HUES64 (cell line): ENCODE data around the gene CLCN4.
A peak's percentile ranks its signal among the peaks of the same experiment; 100 is the strongest.

Experiments
- H3K27ac ChIP-seq: 2 replicates; pipeline ENCODE4 v1.7.0; 2013; ENCODE audit warnings: low read depth, low read length, inconsistent platforms
- H3K27me3 ChIP-seq: 2 replicates; pipeline ENCODE4 v1.6.1; 2013; ENCODE audit warnings: mild to moderate bottlenecking, low read length; ENCODE audit not compliant: insufficient read depth
- H3K36me3 ChIP-seq: 2 replicates; pipeline ENCODE4 v1.6.1; 2013; ENCODE audit warnings: mild to moderate bottlenecking, low read length; ENCODE audit not compliant: insufficient read depth
- H3K4me1 ChIP-seq: 2 replicates; pipeline ENCODE4 v1.6.1; 2013; ENCODE audit warnings: mild to moderate bottlenecking, low read length, moderate library complexity; ENCODE audit not compliant: insufficient read depth
- H3K4me3 ChIP-seq: 2 replicates; pipeline ENCODE4 v1.5.1; 2013; ENCODE audit warnings: mild to moderate bottlenecking, low read length, moderate library complexity
- H3K9ac ChIP-seq: 2 replicates; pipeline ENCODE4 v1.6.1; 2013; ENCODE audit warnings: mild to moderate bottlenecking, low read depth, low read length
- H3K9me3 ChIP-seq: 2 replicates; pipeline ENCODE4 v1.6.1; 2013; ENCODE audit warnings: low read depth, low read length; ENCODE audit not compliant: insufficient read depth
- WGBS: fragments of 150-250, 120-280 bp; methylation state at CpG from one replicate; pipeline ENCODE4 v1.1.7; 2013; ENCODE audit warnings: missing lambda C conversion rate; 5-methylcytosine and 5-hydroxymethylcytosine counted together

CLCN4 gene

GRCh38 chrX:10152086-10152485 lies 4.7 kb upstream of the CLCN4 start:
- WGBS: 93% methylated on average over 3 of the region's 3 CpGs
- no peak overlapping the region for H3K27ac ChIP-seq
- H3K4me3 ChIP-seq: no peak overlapping the region
- peaks cover 3% of the 10 kb centered on the region; the same call in 1 of the 2 replicates for H3K4me1 ChIP-seq
- H3K9ac ChIP-seq: no peak overlapping the region
- H3K36me3 ChIP-seq: no peaks in the 10 kb centered on the region
- H3K27me3 ChIP-seq: no peaks in the 10 kb centered on the region
- no peaks in the 10 kb centered on the region for H3K9me3 ChIP-seq

GRCh38 chrX:10155137-10155536 lies 1.6 kb upstream of the CLCN4 start:
- H3K4me1 ChIP-seq: peaks cover 18% of the 10 kb centered on the region; the same call in 1 of the 2 replicates
- H3K36me3 ChIP-seq: no peaks in the 10 kb centered on the region
- H3K4me3 ChIP-seq: no peak overlapping the region
- no peaks in the 10 kb centered on the region; the same call in 1 of the 2 replicates for H3K27me3 ChIP-seq
- H3K9ac ChIP-seq: no peak overlapping the region
- H3K27ac ChIP-seq: no peak overlapping the region
- 100% methylated on average over 2 of the region's 4 CpGs for WGBS
- H3K9me3 ChIP-seq: no peaks in the 10 kb centered on the region

GRCh38 chrX:10157032-10157341 lies 212 bp downstream of the CLCN4 start:
- 26% methylated on average over 5 of the region's 7 CpGs for WGBS
- no peaks in the 10 kb centered on the region for H3K9me3 ChIP-seq
- H3K9ac ChIP-seq: peak overlapping the region; percentile 41; the same call in 1 of the 2 replicates
- H3K27me3 ChIP-seq: no peaks in the 10 kb centered on the region; the same call in 1 of the 2 replicates
- H3K4me1 ChIP-seq: peaks cover 18% of the 10 kb centered on the region; the same call in 1 of the 2 replicates
- peak overlapping the region; percentile 51; the same call in 1 of the 2 replicates for H3K27ac ChIP-seq
- H3K36me3 ChIP-seq: no peaks in the 10 kb centered on the region
- H3K4me3 ChIP-seq: peak overlapping the region; percentile 44

GRCh38 chrX:10157543-10157942 lies 768 bp downstream of the CLCN4 start:
- H3K9ac ChIP-seq: no peak overlapping the region
- no peaks in the 10 kb centered on the region for H3K36me3 ChIP-seq
- H3K9me3 ChIP-seq: no peaks in the 10 kb centered on the region
- no CpG with 5 or more reads among the region's 3 CpGs for WGBS
- peak overlapping the region; percentile 44 for H3K4me3 ChIP-seq
- no peaks in the 10 kb centered on the region; the same call in 1 of the 2 replicates for H3K27me3 ChIP-seq
- H3K27ac ChIP-seq: no peak overlapping the region; the same call in 1 of the 2 replicates
- peaks cover 18% of the 10 kb centered on the region; the same call in 1 of the 2 replicates for H3K4me1 ChIP-seq

- Histone ChIP-seq H3K4me3 (peak overlapping the region; percentile 44), H3K9me3 (no peaks in the 10 kb centered on the region), H3K27me3 (no peaks in the 10 kb centered on the region; the same call in 1 of the 2 replicates), H3K27ac (no peak overlapping the region), H3K9ac (no peak overlapping the region), H3K4me1 (peaks cover 18% of the 10 kb centered on the region; the same call in 1 of the 2 replicates), H3K36me3 (no peaks in the 10 kb centered on the region)
- WGBS: 8% methylated on average over 61 of the region's 64 CpGs
Observed at GRCh38 chrX:10158279-10159144, 1.7 kb downstream of the CLCN4 start.

DNA sequence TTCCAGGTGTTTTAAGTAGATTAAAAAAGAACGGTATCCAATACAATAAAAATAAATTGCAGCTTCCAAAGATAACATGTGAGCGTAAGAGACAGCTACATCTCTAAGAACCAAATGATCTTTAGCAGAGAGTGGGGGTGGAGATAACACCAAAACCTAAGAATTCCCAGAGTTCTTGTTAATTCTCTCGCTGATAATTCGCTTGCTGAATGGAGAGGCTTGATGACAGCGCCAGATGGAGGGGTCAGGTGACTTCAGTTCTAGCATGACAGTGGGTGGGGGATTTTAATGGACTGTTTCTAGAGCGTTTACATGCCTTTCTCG lies 2.3 kb downstream of the CLCN4 start:
- no peak overlapping the region for H3K9ac ChIP-seq
- no peaks in the 10 kb centered on the region for H3K36me3 ChIP-seq
- no peak overlapping the region for H3K27ac ChIP-seq
- H3K27me3 ChIP-seq: no peaks in the 10 kb centered on the region; the same call in 1 of the 2 replicates
- peaks cover 18% of the 10 kb centered on the region; the same call in 1 of the 2 replicates for H3K4me1 ChIP-seq
- no peaks in the 10 kb centered on the region for H3K9me3 ChIP-seq
- 46% methylated on average over 5 of the region's 7 CpGs for WGBS
- peak overlapping the region; percentile 44; the same call in 1 of the 2 replicates for H3K4me3 ChIP-seq

DNA sequence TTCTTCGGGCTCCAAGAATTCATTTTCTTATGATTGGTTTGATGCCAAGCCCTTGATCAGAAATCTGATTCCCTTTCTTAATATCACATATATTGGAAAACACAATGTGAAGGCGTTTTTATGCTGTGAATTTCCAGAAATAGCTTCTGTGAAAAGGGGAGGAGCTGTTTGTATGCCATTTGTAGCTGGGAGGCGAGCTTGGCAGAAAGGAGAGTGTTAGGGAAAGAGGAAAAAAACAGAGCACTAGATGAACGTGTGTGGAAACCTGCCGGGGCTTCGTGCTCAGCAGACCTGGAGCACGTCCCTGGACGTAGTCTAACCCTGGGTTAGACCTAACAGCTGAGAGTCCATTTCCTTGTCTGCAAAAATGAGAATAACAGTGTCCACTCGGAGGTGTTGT lies 3.4 kb downstream of the CLCN4 start:
- no peak overlapping the region for H3K4me3 ChIP-seq
- H3K27ac ChIP-seq: no peak overlapping the region
- H3K4me1 ChIP-seq: peaks cover 18% of the 10 kb centered on the region; the same call in 1 of the 2 replicates
- no peak overlapping the region for H3K9ac ChIP-seq
- 78% methylated on average over 9 of the region's 9 CpGs for WGBS
- H3K9me3 ChIP-seq: no peaks in the 10 kb centered on the region
- no peaks in the 10 kb centered on the region; the same call in 1 of the 2 replicates for H3K27me3 ChIP-seq
- H3K36me3 ChIP-seq: no peaks in the 10 kb centered on the region

DNA sequence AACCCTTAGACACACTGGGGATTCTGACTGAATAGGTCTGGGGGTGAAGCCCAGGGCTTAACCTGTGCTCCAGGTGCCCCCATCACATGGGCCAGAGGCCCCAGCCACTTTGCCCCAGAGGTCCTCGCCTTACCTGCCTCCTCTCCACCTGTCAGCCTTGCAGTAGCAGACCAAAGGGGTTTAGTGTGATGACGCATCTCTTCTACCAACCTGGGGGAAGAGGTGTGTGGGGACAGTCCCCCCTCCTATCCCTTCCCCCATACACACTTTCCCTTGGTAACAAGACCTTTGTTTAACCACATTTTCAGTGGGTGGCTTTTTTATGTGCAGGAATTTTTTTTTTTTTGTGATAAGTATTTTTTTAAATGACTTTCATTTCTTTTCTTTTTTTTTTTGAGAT lies 6.3 kb downstream of the CLCN4 start:
- no CpG with 5 or more reads among the region's 2 CpGs for WGBS
- Histone ChIP-seq H3K9ac (no peak overlapping the region), H3K27ac (no peak overlapping the region), H3K36me3 (no peaks in the 10 kb centered on the region), H3K4me3 (no peak overlapping the region), H3K9me3 (no peaks in the 10 kb centered on the region), H3K27me3 (no peaks in the 10 kb centered on the region; the same call in 1 of the 2 replicates), H3K4me1 (peaks cover 6% of the 10 kb centered on the region; the same call in 1 of the 2 replicates)

- H3K9ac ChIP-seq: no peak overlapping the region
Observed at GRCh38 chrX:10164879-10165278, 8.1 kb downstream of the CLCN4 start.

GRCh38 chrX:10165580-10166247 lies 8.9 kb downstream of the CLCN4 start:
- Histone ChIP-seq H3K9ac (no peak overlapping the region), H3K27me3 (no peaks in the 10 kb centered on the region), H3K27ac (no peak overlapping the region), H3K9me3 (no peaks in the 10 kb centered on the region), H3K4me3 (no peak overlapping the region), H3K4me1 (no peaks in the 10 kb centered on the region), H3K36me3 (no peaks in the 10 kb centered on the region)
- WGBS: 95% methylated on average over 17 of the region's 18 CpGs

More at GRCh38 chrX:10164879-10165278, 8.1 kb downstream of the CLCN4 start:
- 97% methylated on average over 11 of the region's 11 CpGs for whole genome bisulfite sequencing
- Histone ChIP-seq H3K4me3 (no peak overlapping the region), H3K27me3 (no peaks in the 10 kb centered on the region), H3K36me3 (no peaks in the 10 kb centered on the region), H3K27ac (no peak overlapping the region), H3K4me1 (no peaks in the 10 kb centered on the region), H3K9me3 (no peaks in the 10 kb centered on the region)

DNA sequence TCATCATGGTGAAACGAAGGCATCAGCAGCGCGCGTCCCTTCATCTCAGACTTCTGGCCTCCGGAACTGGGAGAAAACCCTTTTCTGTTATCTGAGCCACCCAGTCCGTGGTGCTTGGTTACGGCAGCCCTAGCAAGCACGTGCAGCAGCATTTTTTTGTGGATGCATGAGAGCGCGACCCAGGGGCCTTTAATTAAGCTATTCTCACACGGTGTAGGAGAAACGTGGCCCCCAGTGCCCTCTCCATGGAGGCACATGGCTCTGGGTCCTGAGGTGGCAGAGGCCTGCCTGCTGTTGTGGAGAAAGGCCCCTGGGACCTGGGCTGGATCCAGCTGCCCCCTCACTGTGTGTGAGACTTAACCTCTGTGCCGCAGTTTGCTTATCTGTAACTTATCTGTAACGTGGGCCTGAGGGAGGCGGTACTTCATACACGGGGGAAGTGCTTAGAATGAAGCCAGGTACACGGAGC lies 9.5 kb downstream of the CLCN4 start:
- 90% methylated on average over 17 of the region's 17 CpGs for WGBS
- H3K27me3 ChIP-seq: no peaks in the 10 kb centered on the region
- no peak overlapping the region for H3K27ac ChIP-seq
- H3K4me3 ChIP-seq: no peak overlapping the region
- H3K9ac ChIP-seq: no peak overlapping the region
- H3K36me3 ChIP-seq: no peaks in the 10 kb centered on the region
- no peaks in the 10 kb centered on the region for H3K9me3 ChIP-seq
- H3K4me1 ChIP-seq: no peaks in the 10 kb centered on the region
